GM19035 (cell line): ENCODE results near the gene ACTA1.
A peak's percentile ranks its signal among the peaks of the same experiment; 100 is the strongest.
"Not testable (repeated sequence)": the region's sequence is repeated elsewhere in the genome, so short reads cannot be mapped to it uniquely, and the experiment has no call there.

Experiments used
- ATAC-seq: cut with Tn5 transposase; IDR thresholded peaks from one replicate; pipeline ENCODE4 v1.9.1; 2021; ENCODE audit not compliant: unreplicated experiment

ACTA1 gene

DNA sequence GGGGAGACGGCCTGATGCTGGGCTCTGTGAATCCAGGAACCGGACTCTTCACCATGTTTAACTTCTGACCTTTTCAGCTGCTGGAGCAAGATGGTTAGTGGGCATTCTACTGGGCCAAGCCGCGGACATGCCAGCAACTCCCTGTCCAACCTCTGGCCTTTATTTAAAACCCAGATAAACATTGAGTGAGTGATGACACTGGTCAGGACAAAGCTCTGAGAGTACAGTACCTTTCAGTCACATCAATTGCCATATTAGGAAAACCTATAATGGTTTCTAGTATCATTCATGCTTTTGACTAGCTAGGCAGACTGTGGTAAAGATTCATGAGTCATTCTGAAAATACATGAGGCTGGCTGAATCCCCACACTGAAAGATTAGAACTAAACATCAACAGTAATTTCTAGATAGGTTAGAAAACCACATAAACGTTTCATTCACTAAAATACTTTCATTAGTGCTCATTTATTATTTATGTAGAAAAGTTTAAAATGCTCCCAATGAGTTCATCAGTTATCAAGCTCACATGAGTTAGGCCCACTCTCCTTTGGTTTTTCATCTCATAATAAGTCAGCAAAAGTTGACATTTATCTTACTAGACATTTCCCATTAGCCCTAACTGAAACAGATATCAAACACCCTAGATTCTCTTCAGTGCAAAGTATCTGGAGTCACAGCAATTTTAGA, 7.1 kb upstream of the ACTA1 start:
- peak; percentile 99 for ATAC-seq

DNA sequence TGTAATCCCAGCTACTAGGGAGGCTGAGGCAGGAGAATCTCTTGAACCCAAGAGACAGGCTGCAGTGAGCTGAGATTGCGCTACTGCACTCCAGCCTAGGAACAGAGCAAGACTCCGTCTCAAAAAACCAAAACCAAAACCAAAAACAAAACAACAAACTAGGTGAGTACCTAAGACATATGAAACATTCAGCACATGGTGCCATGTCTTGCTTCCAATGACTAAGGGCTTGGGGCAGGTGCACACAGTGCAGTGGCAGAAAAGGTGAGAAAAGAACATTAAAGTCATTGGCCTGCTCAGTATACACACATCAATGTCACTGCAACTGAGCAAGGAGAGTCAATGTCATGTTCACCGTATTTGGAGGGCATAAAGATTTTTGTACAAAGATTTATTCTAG, 4.1 kb upstream of the ACTA1 start:
- no peak for ATAC-seq

DNA sequence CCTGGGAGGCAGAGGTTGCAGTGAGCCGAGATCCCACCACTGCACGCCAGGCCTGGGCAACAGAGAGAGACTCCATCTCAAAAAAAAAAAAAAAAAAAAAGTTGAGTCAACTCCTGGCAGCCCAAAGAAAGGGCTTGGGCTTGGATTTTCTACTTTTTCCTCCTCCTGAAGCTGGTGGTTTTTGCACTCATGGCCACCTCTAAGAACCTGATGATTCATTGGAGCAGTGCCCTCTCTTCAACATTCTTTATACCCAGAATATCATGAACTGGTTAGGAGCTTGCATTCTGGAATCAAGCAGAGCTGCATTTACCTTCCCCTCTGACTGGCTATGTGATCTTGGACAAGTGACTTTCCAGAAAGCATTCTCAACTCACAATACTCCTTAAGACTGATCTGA, 3.5 kb upstream of the ACTA1 start:
- no peak for ATAC-seq

DNA sequence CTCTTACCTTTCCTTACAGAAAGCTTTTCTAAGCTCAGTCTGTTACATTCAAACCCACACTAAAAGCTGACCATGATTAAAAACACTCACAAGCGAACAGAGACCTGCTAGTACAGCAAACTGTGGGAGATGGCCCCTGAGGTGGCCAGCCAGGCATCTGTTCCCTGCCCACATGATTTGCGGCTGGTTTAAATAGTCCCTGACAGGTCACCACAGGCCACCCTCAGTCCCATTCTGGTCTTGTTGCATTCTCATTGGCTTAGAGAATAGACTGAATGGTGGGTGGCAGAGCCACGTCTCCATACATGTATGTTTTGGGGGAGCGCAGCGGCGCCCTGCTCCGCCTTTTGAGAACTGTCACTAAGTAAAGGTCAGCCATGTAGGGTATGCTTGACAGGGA, 2.3 kb upstream of the ACTA1 start:
- ATAC-seq = no peak

DNA sequence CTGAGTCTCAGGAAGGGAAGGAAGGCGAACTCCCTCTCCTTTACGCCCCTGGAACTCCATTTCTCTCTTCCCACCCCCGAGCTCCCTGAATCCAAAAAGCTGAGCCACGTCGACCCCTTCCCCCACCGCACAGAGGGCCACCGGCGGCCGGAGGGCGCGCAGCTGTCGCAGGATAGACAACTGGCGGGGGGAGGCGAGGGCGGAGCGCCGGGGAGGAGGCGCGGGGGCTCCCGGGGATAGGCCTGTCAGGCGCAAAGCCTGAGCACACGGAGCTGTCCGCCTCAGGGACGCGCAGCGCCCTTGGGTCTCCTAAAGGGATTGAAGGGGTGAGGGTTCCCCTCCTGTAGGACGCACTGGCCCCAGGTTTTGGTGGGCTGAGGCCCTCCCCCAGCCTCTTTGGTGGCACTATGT, 752 bp upstream of the ACTA1 start:
- no peak for ATAC-seq

DNA sequence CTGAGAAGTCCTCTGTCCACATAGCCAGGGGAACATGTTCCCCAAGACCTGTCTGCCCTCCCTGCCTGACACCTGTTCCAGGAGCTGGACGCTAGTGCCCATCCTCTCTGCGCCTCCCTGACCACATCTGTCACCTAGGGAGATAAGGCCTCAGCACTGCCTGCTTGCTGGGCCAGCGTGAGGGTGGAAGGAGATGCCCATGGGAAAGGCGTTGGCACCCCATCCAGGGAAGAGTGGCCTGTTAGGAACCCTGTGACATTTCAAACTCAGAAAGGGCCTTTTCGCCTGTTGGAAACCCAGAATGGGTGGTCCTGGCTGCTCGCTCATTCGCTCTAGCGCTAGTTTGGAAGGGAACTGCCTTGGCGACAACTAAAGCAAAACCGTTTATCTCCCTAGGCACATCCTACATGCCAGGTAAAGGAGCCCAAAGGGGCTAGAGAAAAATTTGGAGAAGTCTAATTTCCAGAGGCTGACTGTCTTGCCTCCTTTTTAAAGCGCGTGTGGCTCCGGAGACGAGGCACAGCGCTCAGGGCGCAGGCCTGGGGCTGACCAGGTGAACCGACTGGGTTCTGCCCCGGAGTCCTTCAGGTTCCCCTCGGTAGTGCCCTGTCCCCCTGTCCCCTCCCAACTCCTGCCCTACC, 410 bp downstream of the ACTA1 start:
- no peak for ATAC-seq

DNA sequence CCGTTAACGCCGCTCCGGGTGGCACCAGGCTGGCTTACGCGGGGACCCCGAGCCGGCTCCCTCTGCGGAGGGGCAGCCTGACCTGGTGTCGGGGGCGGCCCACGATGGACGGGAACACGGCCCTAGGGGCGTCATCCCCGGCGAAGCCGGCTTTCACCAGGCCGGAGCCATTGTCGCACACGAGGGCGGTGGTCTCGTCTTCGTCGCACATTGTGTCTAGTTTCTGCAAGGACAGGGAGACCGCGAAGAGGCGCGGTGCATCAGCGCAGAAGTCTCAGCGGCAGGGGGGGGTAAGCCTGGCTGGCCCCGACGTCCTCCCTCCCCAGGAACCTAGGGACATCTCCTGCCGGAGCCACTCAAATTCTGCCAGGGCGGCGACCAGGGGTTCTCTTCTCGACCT, 989 bp downstream of the ACTA1 start:
- ATAC-seq = no peak

DNA sequence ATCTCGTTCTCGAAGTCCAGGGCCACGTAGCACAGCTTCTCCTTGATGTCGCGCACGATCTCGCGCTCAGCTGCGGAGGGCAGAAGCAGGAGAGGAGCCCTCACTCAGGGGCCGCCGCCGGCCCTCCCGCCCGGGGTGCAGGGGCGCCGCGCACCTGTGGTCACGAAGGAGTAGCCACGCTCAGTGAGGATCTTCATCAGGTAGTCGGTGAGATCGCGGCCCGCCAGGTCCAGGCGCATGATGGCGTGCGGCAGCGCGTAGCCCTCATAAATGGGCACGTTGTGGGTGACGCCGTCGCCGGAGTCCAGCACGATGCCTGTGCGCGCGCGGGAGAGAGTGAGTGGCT, 1.8 kb downstream of the ACTA1 start:
- no peak for ATAC-seq

DNA sequence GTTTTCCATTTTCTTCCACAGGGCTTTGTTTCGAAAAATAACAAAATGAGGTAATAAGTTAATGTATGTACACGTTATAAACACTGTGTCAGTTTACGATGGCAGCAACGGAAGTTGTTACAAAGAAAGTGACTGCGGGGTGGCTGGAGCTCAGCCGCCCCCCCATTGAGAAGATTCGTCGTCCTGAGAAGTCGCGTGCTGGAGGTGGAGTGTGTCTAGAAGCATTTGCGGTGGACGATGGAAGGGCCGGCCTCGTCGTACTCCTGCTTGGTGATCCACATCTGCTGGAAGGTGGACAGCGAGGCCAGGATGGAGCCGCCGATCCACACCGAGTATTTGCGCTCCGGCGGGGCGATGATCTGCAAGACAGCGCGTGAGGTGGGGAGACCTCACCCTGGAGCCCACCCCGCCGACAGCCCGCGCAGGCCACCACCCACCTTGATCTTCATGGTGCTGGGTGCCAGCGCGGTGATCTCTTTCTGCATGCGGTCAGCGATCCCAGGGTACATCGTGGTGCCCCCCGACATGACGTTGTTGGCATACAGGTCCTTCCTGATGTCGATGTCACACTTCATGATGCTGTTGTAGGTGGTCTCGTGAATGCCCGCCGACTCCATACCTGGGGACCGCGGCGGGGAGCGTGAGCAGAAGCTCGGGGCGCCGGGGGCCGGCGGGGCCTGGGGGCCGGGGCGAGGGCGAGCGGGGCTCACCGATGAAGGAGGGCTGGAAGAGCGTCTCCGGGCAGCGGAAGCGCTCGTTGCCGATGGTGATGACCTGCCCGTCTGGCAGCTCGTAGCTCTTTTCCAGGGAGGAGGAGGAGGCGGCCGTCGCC, 2.4 kb downstream of the ACTA1 start:
- ATAC-seq = no peak

DNA sequence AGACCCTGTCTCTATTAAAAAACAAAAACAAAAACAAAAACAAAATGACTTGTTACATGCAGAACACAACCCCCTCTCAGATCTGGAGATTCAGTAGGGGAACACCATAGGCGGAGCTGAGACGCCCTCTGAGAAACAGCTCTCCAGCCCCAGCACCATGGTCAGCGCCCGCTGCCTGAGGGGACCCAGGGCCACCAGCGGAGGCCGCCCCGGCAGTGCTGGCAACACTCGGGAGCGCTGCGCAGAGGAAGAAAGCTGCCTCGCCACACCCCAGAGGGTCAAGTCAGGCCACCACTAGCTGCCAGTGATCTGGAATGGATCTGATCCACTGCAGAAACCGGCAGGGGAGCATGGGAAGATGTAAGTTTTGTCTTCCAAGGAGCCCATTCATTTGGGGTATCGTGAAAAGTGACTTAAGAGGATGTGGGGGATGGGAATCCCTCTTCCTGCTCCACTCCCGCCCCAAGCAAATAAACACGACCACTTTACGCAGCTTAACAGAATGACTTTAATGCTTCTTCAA, 3.1 kb downstream of the ACTA1 start:
- ATAC-seq = no peak

DNA sequence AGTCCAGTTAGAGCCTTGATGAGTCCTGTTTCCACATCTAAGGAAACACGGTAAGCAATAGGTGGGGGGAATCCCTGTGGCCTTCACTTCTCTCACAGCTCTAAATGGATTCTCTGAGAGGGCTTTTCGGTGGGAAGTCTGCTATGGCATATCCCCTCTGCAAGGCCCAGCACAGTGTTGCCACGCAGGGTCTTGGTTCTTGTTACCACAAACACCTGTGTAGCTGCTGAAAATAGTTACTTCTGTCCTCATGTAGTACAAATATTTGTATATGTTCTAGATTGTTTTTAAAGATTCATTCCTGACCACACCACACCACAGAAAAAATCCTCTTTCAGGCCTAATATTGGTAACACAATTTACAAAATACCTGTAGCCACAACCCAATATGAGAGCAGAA, 5.6 kb downstream of the ACTA1 start:
- no peak for ATAC-seq

DNA sequence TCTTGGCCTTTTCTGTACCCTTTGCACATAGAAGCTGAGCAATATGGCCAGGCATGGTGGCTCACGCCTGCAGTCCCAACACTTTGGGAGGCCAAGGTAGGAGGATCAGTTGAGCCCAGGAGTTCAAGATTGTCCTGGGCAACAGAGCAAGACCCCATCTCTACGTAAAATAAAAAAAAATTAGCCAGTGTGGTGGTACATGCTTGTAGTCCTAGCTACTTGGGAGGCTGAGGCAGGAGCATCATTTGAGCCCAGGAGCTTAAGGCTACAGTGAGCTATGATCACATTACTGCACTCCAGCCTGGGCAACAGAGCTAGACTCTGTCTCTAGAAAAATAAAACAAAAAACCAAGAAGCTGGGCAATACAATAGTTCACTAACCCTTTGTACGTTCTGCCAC, 6.3 kb downstream of the ACTA1 start:
- no peak for ATAC-seq

DNA sequence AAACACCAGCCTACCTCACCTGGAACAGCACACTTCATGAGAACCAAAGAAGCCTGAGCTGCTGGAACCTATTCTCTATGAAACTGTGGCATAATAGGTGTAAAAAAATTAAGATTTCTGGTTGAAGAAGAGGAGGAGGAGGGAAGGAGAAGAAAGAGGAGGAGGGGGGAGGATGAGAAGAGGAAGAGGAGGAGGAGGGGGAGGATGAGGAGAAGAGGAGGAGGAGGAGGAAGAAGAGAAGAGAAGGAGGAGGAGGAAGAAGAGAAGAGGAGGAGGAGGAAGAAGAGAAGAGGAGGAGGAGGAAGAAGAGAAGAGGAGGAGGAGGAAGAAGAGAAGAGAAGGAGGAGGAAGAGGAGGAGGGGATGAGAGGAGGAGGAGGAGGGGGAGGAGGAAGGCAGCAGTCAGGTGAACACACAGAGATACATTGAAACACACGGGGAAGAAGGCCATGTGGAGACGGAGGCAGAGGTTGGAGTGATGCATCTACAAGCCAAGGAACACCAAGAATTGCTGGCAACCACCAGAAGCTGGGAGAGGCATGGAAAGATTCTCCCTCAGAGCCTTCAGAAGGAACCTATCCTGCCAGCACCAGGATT, 8.2 kb downstream of the ACTA1 start:
- ATAC-seq = no peak

DNA sequence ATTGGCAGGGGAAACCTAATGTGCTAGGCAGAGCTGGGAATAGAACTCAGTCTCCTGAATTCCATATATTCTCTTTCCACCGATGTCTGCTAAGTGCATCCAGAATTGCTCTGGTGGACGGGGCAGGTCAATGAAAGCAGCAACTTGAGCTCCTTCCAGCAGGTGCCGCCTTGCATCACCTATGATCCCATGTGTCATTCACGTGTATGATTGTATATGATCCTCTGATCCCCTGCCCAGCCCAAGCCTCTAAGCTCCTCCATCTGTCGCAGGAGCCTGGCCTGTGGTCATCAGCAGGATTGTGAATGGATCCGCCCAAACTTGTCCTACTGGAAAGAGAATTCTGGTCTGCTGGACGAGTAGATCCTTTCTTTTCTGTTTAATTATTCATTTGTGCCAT, 13.1 kb downstream of the ACTA1 start:
- ATAC-seq = no peak

DNA sequence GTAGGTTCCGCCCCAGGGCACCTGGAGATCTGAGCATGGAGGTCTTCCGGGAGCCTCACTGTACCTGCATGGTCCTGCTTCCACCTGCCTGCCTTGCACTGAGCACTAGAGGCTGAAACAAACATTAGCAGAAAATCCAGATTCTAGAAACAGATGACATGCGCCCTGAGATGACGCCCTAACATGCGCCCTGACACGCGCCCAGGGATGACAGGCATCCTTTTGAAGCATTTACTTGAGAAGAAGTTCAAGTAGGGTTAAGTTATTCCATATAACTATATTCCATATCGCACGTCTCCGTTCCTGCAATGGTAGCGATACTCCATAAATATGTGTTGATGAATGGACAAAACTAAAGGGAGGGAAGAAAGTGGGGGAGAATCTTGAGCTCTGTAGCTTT, 13.7 kb downstream of the ACTA1 start:
- ATAC-seq = no peak

DNA sequence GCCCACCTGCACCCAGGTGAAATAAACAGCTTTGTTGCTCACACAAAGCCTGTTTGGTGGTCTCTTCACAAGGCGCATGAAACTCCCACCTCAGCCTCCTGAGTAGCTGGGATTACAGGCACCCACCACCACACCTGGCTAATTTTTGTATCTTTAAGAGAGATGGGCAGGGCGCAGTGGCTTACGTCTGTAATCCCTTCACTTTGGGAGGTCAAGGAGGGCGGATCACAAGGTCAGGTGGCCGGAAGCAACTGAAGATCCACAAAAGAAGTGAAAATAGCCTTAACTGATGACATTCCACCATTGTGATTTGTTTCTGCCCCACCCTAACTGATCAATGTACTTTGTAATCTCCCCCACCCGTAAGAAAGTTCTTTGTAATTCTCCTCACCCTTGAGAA, 15.3 kb downstream of the ACTA1 start:
- ATAC-seq = not testable (repeated sequence)

DNA sequence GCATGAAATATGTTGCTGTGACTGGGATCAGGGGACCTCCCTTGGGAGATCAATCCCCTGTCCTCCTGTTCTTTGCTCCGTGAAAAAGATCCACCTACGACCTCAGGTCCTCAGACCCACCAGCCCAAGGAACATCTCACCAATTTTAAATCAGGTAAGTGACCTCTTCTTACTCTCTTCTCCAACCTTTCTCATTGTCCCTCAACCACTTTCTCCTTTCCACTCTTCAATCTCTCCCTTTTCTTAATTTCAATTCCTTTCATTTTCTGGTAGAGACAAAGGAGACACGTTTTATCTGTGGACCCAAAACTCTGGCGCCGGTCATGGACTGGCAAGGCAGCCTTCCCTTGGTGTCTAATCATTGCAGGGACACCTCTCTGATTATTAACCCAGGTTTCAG, 21.1 kb downstream of the ACTA1 start:
- ATAC-seq = not testable (repeated sequence)

DNA sequence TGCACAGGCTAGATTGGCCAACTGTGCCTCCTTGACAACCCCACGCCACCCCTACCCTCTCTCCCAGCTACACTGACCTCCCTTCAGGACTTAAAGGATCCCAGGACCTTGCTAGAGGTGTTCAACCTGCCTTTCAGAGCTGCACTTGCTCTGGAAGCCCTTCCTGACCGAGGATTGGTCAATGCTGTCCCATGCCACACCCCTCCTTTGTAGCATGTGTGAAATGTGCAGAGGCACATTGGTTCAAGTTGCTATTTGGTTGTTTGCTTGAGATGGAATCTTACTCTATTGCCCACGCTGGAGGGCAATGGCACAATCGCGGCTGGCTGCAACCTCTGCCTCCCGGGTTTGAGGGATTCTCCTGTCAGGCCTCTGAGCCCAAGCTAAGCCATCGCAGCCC, 21.8 kb downstream of the ACTA1 start:
- no peak for ATAC-seq

DNA sequence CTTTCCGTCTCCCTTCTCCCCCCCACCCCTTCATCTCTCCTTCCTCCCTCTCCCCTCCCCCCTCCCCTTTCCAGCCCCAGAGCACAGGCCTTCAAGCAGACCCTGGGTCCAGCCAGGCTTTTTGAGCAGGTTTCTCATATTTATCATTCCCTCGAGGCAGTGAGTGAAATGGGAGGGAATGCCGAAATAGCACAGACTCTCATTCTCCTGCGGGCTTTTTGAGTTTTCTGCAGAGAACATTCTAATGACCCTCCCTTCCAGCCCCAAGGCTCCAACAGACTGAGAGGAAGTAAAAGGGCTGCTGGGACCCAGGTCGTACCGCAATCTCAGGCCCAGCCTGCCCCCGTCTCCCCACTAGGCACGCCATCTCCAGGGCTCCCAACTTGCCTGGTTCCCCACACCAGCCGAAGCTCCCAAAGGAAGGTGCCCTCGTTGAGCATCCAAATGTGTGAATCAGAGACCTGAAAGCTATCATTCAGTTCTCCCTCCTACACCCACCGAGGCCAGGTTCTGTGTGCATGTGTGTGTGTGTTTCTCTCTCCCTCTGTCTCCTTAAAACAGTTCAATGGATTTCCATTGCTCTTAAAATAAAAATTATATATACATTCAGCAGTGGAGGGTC, 22.3 kb downstream of the ACTA1 start:
- no peak for ATAC-seq

DNA sequence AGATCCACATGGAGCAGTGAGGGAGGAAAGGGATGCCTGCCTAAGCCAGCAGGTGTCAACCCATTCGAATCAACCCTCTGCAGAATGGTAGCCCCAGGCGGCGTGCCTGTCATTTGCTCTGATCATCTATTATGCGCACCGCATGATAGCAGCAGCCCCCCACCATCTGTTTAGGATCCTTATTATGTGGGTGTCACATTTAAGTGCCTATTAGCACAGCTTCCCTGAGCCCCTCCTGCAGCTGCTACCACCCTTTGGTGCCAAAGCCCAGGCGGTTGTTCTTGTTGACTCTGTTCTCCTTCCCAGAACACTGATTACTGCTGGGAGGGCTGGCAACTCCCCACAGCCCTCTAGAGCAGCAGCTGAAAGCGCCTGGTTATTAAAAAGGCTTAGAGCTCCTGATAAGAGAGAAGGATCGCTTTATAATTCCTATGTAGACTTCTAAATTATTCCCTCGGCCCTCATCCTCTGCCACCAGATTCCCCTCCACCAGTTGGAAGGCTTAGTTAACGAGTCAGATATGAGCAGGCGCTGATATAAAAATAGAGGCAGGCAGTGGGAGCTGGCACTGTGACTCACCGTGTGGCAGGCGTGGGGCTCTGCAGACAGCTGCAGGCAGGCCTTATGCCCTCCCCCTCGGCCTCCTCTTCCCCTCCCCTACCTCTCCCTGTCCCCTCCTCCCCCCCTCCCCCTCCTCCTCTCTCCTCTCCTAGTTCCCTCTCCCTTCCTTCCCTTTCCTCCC, 23.0 kb downstream of the ACTA1 start:
- ATAC-seq = no peak

DNA sequence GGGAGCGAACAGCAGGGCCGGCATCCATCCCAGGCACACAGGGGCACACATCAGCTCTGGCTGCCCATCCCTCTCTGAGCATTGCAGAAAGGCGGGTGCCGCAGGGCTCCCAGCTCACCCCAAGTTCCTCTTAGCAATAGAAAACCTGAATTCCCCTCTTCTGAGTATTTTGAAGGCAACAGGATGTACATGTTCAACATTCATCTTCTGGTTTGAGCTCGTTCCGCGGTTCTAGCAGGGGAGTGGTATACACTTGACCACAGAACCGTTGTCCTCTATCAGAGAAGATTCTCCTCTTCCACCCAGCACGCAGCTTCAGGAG, 23.6 kb downstream of the ACTA1 start:
- no peak for ATAC-seq
